ENCODE data around the gene CEP112. TPM values are rescaled to one million over a fixed set of nuclear protein-coding genes. Genes with fewer than 3 reads are reported as not detected.

Gene CEP112
- total RNA-seq, 1 donor from 2014 or later: 24.5 TPM

DNA sequence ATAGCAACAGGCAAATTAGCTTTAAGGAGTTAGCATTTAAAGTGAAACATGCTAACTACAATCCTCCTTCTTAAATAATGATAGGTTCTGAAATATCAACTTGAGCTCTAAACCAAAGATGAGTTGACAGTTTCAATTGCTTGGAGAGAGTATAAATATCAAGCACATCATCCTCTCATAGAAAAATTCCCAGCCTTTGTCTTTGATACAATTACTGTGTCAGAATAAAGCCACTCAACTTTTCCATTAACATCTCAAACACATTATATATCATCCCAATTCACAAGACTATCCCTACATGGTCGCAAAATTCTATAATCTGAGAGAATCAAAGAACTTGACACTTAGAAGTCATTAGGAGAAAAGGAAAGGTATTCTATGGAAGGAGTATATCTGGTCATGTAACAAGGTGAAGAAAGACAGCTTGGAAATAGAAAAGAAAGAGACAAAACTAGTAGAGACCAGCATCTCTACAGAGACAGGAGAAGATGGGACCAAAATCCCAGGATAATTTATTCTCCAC lies 189.8 kb downstream of the CEP112 start:
- peaks cover 29% of the 10 kb centered on the region for H3K36me3 Mint-ChIP-seq (ENCODE audit: low read depth)
- no peaks in the 10 kb centered on the region for H3K4me1 Mint-ChIP-seq
- H3K27ac Mint-ChIP-seq (ENCODE audit: unreplicated experiment): no peak overlapping the region
- H3K4me3 Mint-ChIP-seq: no peak overlapping the region
- no peaks in the 10 kb centered on the region for H3K27me3 Mint-ChIP-seq (ENCODE audit: low read depth)
- TF ChIP-seq, protein P1, sequence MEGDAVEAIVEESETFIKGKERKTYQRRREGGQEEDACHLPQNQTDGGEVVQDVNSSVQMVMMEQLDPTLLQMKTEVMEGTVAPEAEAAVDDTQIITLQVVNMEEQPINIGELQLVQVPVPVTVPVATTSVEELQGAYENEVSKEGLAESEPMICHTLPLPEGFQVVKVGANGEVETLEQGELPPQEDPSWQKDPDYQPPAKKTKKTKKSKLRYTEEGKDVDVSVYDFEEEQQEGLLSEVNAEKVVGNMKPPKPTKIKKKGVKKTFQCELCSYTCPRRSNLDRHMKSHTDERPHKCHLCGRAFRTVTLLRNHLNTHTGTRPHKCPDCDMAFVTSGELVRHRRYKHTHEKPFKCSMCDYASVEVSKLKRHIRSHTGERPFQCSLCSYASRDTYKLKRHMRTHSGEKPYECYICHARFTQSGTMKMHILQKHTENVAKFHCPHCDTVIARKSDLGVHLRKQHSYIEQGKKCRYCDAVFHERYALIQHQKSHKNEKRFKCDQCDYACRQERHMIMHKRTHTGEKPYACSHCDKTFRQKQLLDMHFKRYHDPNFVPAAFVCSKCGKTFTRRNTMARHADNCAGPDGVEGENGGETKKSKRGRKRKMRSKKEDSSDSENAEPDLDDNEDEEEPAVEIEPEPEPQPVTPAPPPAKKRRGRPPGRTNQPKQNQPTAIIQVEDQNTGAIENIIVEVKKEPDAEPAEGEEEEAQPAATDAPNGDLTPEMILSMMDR (conservative IDR thresholded peaks at IDR 0.05): no peak
- no peak for DNase-seq (ENCODE audit: low read depth, low spot score)
- H3K9me3 Mint-ChIP-seq: peaks cover 3% of the 10 kb centered on the region

DNA sequence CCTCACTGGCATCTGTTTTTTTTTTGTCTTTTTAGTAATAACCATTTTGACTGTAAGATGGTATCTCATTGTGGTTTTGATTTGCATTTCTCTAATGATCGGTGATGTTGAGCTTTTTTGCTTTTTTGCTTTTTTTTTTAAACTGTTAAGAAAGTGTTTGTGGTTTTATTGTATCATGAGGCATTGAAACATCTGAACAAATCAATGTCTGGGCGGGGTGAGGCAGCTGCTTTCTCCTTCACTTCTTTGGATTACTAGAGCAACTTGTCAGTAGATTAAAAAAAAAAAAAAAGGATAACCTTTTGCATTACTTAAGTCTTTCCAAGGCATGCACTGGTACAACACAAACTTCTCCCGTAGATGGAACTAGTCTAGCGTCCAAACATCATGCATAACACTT lies 191.7 kb downstream of the CEP112 start:
- Mint-ChIP-seq H3K4me3 (no peak overlapping the region), H3K4me1 (no peaks in the 10 kb centered on the region), H3K9me3 (peaks cover 3% of the 10 kb centered on the region), H3K27me3 (ENCODE audit: low read depth) (no peaks in the 10 kb centered on the region), H3K36me3 (ENCODE audit: low read depth) (peaks cover 33% of the 10 kb centered on the region), H3K27ac (ENCODE audit: unreplicated experiment) (no peak overlapping the region)
- no peak for DNase-seq (ENCODE audit: low read depth, low spot score)
- TF ChIP-seq, protein P1 (conservative IDR thresholded peaks at IDR 0.05): no peak

DNA sequence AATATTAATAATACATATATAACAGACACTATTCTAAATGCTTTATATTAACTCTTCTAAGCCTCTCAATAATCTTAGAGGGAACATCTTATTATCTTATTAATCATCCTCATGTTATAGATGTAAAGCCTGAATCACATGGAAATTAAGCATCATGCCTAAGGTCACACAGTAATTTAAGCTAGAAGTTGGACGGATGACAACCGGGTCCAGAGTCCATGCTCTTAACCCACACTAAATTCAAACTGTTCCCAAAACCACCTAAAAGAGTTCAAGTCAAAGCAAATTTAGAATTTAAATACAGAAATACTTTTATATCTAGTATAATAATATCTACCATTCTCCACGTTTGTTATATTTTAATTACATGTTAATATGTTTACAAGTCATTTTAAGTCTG lies 193.3 kb downstream of the CEP112 start:
- Mint-ChIP-seq H3K27ac (ENCODE audit: unreplicated experiment) (no peak overlapping the region), H3K9me3 (peaks cover 3% of the 10 kb centered on the region)
- TF ChIP-seq, protein P1 (conservative IDR thresholded peaks at IDR 0.05): no peak

DNA sequence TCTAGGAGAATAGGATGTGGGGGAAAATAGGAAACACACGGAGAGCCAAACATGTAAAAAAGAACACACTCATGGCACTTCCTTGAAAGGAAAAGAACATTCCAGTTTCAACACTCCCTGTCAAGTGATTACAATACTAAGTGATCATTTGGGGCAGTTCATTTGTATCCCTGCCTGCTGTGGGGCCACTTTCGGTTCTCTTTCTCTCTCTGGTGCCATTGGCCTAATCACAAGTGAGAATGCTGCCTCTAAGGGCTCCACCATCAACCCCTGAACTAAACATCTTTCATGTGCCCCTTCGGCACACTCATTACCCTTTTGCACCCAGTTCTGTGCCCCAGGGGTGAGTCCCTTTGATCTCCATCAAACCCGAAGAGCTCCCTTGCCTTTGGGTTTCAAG lies 197.3 kb downstream of the CEP112 start:
- no peaks in the 10 kb centered on the region for H3K4me1 Mint-ChIP-seq
- peaks cover 12% of the 10 kb centered on the region for H3K36me3 Mint-ChIP-seq (ENCODE audit: low read depth)
- DNase-seq (ENCODE audit: low read depth, low spot score): no peak
- no peaks in the 10 kb centered on the region for H3K9me3 Mint-ChIP-seq
- H3K27ac Mint-ChIP-seq (ENCODE audit: unreplicated experiment): no peak overlapping the region
- H3K27me3 Mint-ChIP-seq (ENCODE audit: low read depth): no peaks in the 10 kb centered on the region
- no peak overlapping the region for H3K4me3 Mint-ChIP-seq
- TF ChIP-seq, protein P1 (conservative IDR thresholded peaks at IDR 0.05): no peak

More for the DNA sequence above, 193.3 kb downstream of the CEP112 start:
- Mint-ChIP-seq H3K36me3 (ENCODE audit: low read depth) (peaks cover 25% of the 10 kb centered on the region), H3K4me1 (no peaks in the 10 kb centered on the region), H3K27me3 (ENCODE audit: low read depth) (no peaks in the 10 kb centered on the region), H3K4me3 (no peak overlapping the region)
- DNase-seq (ENCODE audit: low read depth, low spot score): no peak

DNA sequence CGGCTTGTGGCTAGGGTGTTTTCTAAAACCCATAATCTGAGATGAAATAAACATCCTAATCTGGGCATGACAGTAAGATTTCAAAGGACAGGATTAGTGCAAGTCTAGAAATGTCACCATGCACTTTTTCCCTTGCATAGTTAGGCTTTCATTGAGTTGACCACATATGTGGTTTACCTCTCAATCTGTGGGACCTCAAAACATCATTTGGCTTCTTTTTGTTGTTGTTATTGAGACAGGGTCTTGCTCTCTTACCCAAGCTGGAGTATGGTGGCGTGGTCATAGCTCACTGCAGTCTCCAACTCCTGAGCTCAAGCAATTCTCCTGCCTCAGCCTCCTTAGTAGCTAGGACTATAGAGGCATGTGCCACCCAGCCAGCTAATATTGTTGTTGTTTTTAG lies 197.8 kb downstream of the CEP112 start:
- no peak overlapping the region for H3K4me3 Mint-ChIP-seq
- H3K4me1 Mint-ChIP-seq: no peaks in the 10 kb centered on the region
- no peaks in the 10 kb centered on the region for H3K9me3 Mint-ChIP-seq
- H3K27me3 Mint-ChIP-seq (ENCODE audit: low read depth): no peaks in the 10 kb centered on the region
- DNase-seq (ENCODE audit: low read depth, low spot score): no peak
- no peak overlapping the region for H3K27ac Mint-ChIP-seq (ENCODE audit: unreplicated experiment)
- TF ChIP-seq, protein P1 (conservative IDR thresholded peaks at IDR 0.05): no peak
- H3K36me3 Mint-ChIP-seq (ENCODE audit: low read depth): peaks cover 10% of the 10 kb centered on the region

Measured in neural crest cell (in vitro differentiated cells).